H1 (cell line): ENCODE results near the gene DGKH. TPM values are rescaled to one million over a fixed set of nuclear protein-coding genes. Genes with fewer than 3 reads are reported as not detected.
A peak's percentile ranks its signal among the peaks of the same experiment; 100 is the strongest.

ENCODE experiments used
- CTCF ChIA-PET: fragments of 300-600 bp; sonication (Branson Sonifier 250); formaldehyde crosslinking; loops from one replicate; lab custom pipeline; 2021; ENCODE audit not compliant: partially characterized antibody; lab: Charles Lee
- POLR2A ChIA-PET: fragments of 300-600 bp; sonication (Branson Sonifier 250); formaldehyde crosslinking; loops from one replicate; lab custom pipeline; 2021; ENCODE audit warnings: inconsistent platforms; ENCODE audit not compliant: partially characterized antibody; lab: Charles Lee
- DNase-seq, 2 experiments: peaks; one replicate each; pipeline versions ENCODE4 v3.0.0 to v3.0.0-alpha.2; 2010 to 2022; ENCODE audit warnings: low spot score in 2 of 2, low read depth in 1 of 2, mixed read lengths in 1 of 2
- FAIRE-seq: peaks from 2 replicates; lab custom pipeline; 2011; peaks lifted over from hg19 to GRCh38; lab: Jason Lieb, UNC
- H2AFZ ChIP-seq: 2 replicates; pipeline ENCODE4 v1.8.1; 2012; ENCODE audit warnings: low read length, inconsistent platforms
- H2AK5ac ChIP-seq: 2 replicates; pipeline ENCODE4 v1.6.1; 2013; ENCODE audit warnings: low read depth, low read length
- H2BK120ac ChIP-seq: replicated peaks from 2 replicates; pipeline ENCODE3; 2013; ENCODE audit warnings: low read depth, low read length, inconsistent platforms
- H2BK12ac ChIP-seq: 2 replicates; pipeline ENCODE4 v1.6.1; 2013; ENCODE audit warnings: low read depth, low read length
- H2BK15ac ChIP-seq: 2 replicates; pipeline ENCODE4 v1.6.1; 2013; ENCODE audit warnings: low read length
- H2BK20ac ChIP-seq: 2 replicates; pipeline ENCODE4 v1.6.1; 2013; ENCODE audit warnings: low read length
- H2BK5ac ChIP-seq: 2 replicates; pipeline ENCODE4 v1.6.1; 2013; ENCODE audit warnings: low read depth, low read length
- H3K14ac ChIP-seq: 2 replicates; pipeline ENCODE4 v1.6.1; 2013; ENCODE audit warnings: inconsistent platforms; ENCODE audit not compliant: insufficient read length
- H3K18ac ChIP-seq: 2 replicates; pipeline ENCODE4 v1.6.1; 2013; ENCODE audit warnings: low read length; ENCODE audit errors: extremely low read depth
- H3K23ac ChIP-seq: 2 replicates; pipeline ENCODE4 v1.6.1; 2013; ENCODE audit warnings: inconsistent platforms; ENCODE audit not compliant: insufficient read length
- H3K23me2 ChIP-seq: 2 replicates; pipeline ENCODE4 v1.6.1; 2013; ENCODE audit warnings: low read depth, low read length
- H3K27ac ChIP-seq: 2 replicates; pipeline ENCODE4 v1.6.1; 2011; ENCODE audit warnings: low read depth, low read length, inconsistent platforms
- H3K27me3 ChIP-seq, 4 experiments: replicated peaks in 1 of 4; 1 replicate in 1 of 4; 2 replicates in 3 of 4; pipeline versions ENCODE4 v1.6.1 to v1.8.1; 2011 to 2013; ENCODE audit warnings: low read length in 3 of 4, mild to moderate bottlenecking in 3 of 4, inconsistent platforms in 2 of 4, mixed read lengths in 2 of 4, moderate library complexity in 1 of 4; ENCODE audit not compliant: control insufficient read depth in 3 of 4, insufficient read depth in 3 of 4; ENCODE audit errors: extremely low read depth in 1 of 4
- H3K36me3 ChIP-seq, 4 experiments: 2 replicates each; pipeline versions ENCODE4 v1.6.1 to v1.8.1; 2011 to 2013; ENCODE audit warnings: mild to moderate bottlenecking in 4 of 4, low read length in 3 of 4, moderate library complexity in 2 of 4, control low read depth in 1 of 4, inconsistent platforms in 1 of 4; ENCODE audit not compliant: insufficient read depth in 4 of 4, control insufficient read depth in 2 of 4
- H3K4ac ChIP-seq: replicated peaks from 2 replicates; pipeline ENCODE3; 2013; ENCODE audit warnings: low read length, low read depth, mixed read lengths, inconsistent platforms; ENCODE audit not compliant: insufficient read length
- H3K4me1 ChIP-seq, 4 experiments: replicated peaks in 1 of 4; 1 replicate in 1 of 4; 2 replicates in 3 of 4; pipeline versions ENCODE4 v1.6.1 to v1.8.1; 2011 to 2013; ENCODE audit warnings: low read length in 3 of 4, inconsistent platforms in 2 of 4, mixed read lengths in 1 of 4; ENCODE audit not compliant: insufficient read depth in 4 of 4, control insufficient read depth in 3 of 4
- H3K4me2 ChIP-seq, 2 experiments: 2 replicates each; pipeline versions ENCODE4 v1.6.1 to v1.8.1; 2011 to 2013; ENCODE audit warnings: low read depth in 2 of 2, low read length in 2 of 2, control low read depth in 1 of 2, inconsistent platforms in 1 of 2, mild to moderate bottlenecking in 1 of 2; ENCODE audit not compliant: insufficient read depth in 1 of 2
- H3K4me3 ChIP-seq, 4 experiments: fragments of 200-600, 300-600 bp in 1 of 4; sonication (generic), shearing (Covaris generic), sonication (Bioruptor Twin) in 1 of 4; 2 replicates each; pipeline versions ENCODE4 v1.5.1 to v1.8.1; 2011 to 2016; ENCODE audit warnings: low read length in 4 of 4, low read depth in 3 of 4, control low read depth in 2 of 4, inconsistent platforms in 2 of 4, mild to moderate bottlenecking in 2 of 4, mixed read lengths in 1 of 4, moderate library complexity in 1 of 4; ENCODE audit not compliant: insufficient read depth in 2 of 4; ENCODE audit errors: extremely low read depth in 1 of 4
- H3K56ac ChIP-seq: replicated peaks from 2 replicates; pipeline ENCODE3; 2013; ENCODE audit warnings: low read depth, mild to moderate bottlenecking, mixed read lengths, low read length, inconsistent platforms; ENCODE audit not compliant: insufficient read length
- H3K79me1 ChIP-seq: 2 replicates; pipeline ENCODE4 v1.6.1; 2013; ENCODE audit warnings: low read depth, low read length, control low read depth
- H3K79me2 ChIP-seq, 2 experiments: 2 replicates each; pipeline versions ENCODE4 v1.6.1 to v1.8.1; 2012 to 2013; ENCODE audit warnings: low read length in 2 of 2, mild to moderate bottlenecking in 2 of 2, inconsistent platforms in 1 of 2; ENCODE audit not compliant: insufficient read depth in 2 of 2, control insufficient read depth in 1 of 2
- H3K9ac ChIP-seq, 4 experiments: replicated peaks in 1 of 4; 1 replicate in 1 of 4; 2 replicates in 3 of 4; pipeline versions ENCODE4 v1.6.1 to v1.8.1; 2011 to 2013; ENCODE audit warnings: low read depth in 3 of 4, low read length in 3 of 4, control low read depth in 2 of 4, mild to moderate bottlenecking in 2 of 4, moderate library complexity in 2 of 4, inconsistent platforms in 1 of 4; ENCODE audit errors: extremely low read depth in 1 of 4
- H3K9me3 ChIP-seq, 2 experiments: 2 replicates each; pipeline versions ENCODE4 v1.6.1 to v1.8.1; 2012 to 2013; ENCODE audit warnings: mild to moderate bottlenecking in 2 of 2, moderate library complexity in 2 of 2, control low read depth in 1 of 2, inconsistent platforms in 1 of 2, low read depth in 1 of 2, low read length in 1 of 2, mixed read lengths in 1 of 2; ENCODE audit not compliant: insufficient read depth in 2 of 2
- H4K20me1 ChIP-seq, 2 experiments: replicated peaks in 1 of 2; 2 replicates each; pipeline versions ENCODE3 to v1.8.1; 2011 to 2013; ENCODE audit warnings: inconsistent platforms in 2 of 2, low read length in 2 of 2, mild to moderate bottlenecking in 1 of 2; ENCODE audit not compliant: insufficient read depth in 2 of 2, control insufficient read depth in 1 of 2
- H4K5ac ChIP-seq: 2 replicates; pipeline ENCODE4 v1.6.1; 2013; ENCODE audit warnings: low read length, low read depth, mixed read lengths, inconsistent platforms; ENCODE audit not compliant: insufficient read length
- H4K8ac ChIP-seq: 2 replicates; pipeline ENCODE4 v1.8.0; 2013; ENCODE audit warnings: mild to moderate bottlenecking, moderate library complexity, low read length, inconsistent platforms; ENCODE audit not compliant: insufficient read depth; ENCODE audit errors: extremely low read depth
- H4K91ac ChIP-seq: replicated peaks from 2 replicates; pipeline ENCODE3; 2013; ENCODE audit warnings: low read length, mixed read lengths, inconsistent platforms; ENCODE audit not compliant: insufficient read length
- EZH2 ChIP-seq: fragments of 200-600 bp; sonication (generic); IDR thresholded peaks from 2 replicates; pipeline ENCODE4 v1.7.1; 2012; ENCODE audit warnings: low read depth, mild to moderate bottlenecking, moderate library complexity, low read length, inconsistent platforms; ENCODE audit not compliant: severe bottlenecking
- POLR2A ChIP-seq, 2 experiments: IDR thresholded peaks; 1 replicate in 1 of 2; 2 replicates in 1 of 2; pipeline ENCODE4 v1.6.1; 2011; ENCODE audit warnings: low read depth in 2 of 2, low read length in 2 of 2, mild to moderate bottlenecking in 2 of 2; ENCODE audit errors: control extremely low read depth in 1 of 2
- TAF7 ChIP-seq: optimal IDR thresholded peaks from 2 replicates; pipeline ENCODE3; 2011; ENCODE audit warnings: low read depth, mild to moderate bottlenecking, inconsistent platforms, low read length, moderate library complexity, borderline replicate concordance
- TBP ChIP-seq: IDR thresholded peaks from 2 replicates; pipeline ENCODE4 v1.6.1; 2011; ENCODE audit warnings: low read depth, low read length, improper control_type of control experiment
- YY1 ChIP-seq: IDR thresholded peaks from 2 replicates; pipeline ENCODE4 v1.6.1; 2011; ENCODE audit warnings: low read depth, mild to moderate bottlenecking, low read length
- WGBS, 2 experiments: shearing (Covaris generic) in 1 of 2; methylation state at CpG; one replicate each; pipeline versions ENCODE4 v1.1.6 to v1.1.7; 2013 to 2015; ENCODE audit warnings: low lambda C conversion rate in 2 of 2, mixed read lengths in 2 of 2, inconsistent platforms in 1 of 2, low coverage in 1 of 2, missing lambda C conversion rate in 1 of 2; ENCODE audit not compliant: insufficient replicate concordance in 2 of 2, insufficient coverage in 1 of 2, insufficient read length in 1 of 2; ENCODE audit errors: extremely low coverage in 1 of 2, missing lambda C conversion rate in 1 of 2; 5-methylcytosine and 5-hydroxymethylcytosine counted together
- polyA plus RNA-seq, 7 experiments: library from polyadenylated mRNA; depleted of rRNA in 3 of 7; stranded (reverse) in 5 of 7; unstranded in 2 of 7; fragments of >200 nt in 5 of 7; fragments of 200-250 nt in 2 of 7; gene quantifications; 1 replicate in 5 of 7; 2 replicates in 1 of 7; 4 replicates in 1 of 7; pipeline versions ENCODE4 v1.2.1 to v1.2.3, GENCODE V29; 2011 to 2013; ENCODE audit warnings: missing spikeins in 2 of 7, mixed read lengths in 2 of 7
- total RNA-seq: library from RNA; stranded (reverse); fragmentation: NEBNext Ultra II Directional; extraction: Animal tissue kit (Norgen Biotek cat#: 25700); gene quantifications from 2 replicates; pipeline ENCODE4 v1.2.1, GENCODE V29; 2021
- TF ChIP-seq, protein P1 (sequence below): IDR thresholded peaks from 2 replicates; pipeline ENCODE4 v1.6.1; 2011; ENCODE audit warnings: low read depth, mild to moderate bottlenecking, low read length; ENCODE audit not compliant: insufficient read depth
- TF ChIP-seq, protein P2 (sequence below), 3 experiments: IDR thresholded peaks; 1 replicate in 2 of 3; 2 replicates in 1 of 3; pipeline versions ENCODE4 v1.5.1 to v1.6.1; 2011; ENCODE audit warnings: low read length in 3 of 3, mild to moderate bottlenecking in 3 of 3, inconsistent platforms in 2 of 3, low read depth in 1 of 3, moderate library complexity in 1 of 3; ENCODE audit not compliant: insufficient read depth in 1 of 3; ENCODE audit errors: control extremely low read depth in 1 of 3
- TF ChIP-seq, protein P3 (sequence below): IDR thresholded peaks from 2 replicates; pipeline ENCODE4 v1.6.1; 2011; ENCODE audit warnings: low read length, improper control_type of control experiment

The DGKH gene
- total and polyA plus RNA-seq, 2 of the 8 experiments (the other 6 are each of a cell fraction or from before 2014, with no cell fraction given), result 2.1 to 7.9 TPM

DNA sequence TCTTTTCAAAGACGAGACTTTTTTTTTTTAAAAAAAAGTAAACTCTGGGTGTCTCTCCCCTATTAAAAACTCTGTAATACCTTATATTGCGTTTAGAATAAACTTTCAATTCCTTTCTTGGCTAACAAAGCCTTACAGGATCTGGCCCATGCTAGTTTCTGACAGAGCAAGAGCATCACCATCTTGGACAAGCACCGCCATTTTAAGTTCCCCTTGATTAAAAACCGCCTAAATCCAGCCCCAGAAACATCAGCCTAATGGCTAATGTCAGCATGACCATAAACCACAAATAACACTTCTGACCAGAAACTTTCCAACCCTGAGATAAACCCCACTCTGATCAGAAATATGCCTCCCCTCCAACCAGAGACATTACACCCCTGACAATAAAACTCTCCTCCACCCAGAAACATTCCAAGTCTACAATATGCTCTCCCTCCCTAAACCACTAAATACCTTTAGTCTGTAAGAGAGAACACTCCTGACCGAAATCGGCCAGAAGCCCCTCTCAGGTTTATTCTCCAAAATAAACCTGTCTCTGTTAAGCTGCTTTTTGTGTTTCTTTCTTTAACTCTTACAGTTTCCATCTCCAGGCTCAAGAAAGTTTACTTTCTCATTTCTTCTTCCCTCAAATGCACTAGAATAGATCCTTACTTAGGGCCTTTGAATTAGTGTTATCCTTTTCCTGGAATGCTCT lies 221.9 kb downstream of the DGKH start:
- Histone ChIP-seq H3K4ac (no peak overlapping the region), H2AFZ (no peak overlapping the region), H3K23me2 (peaks cover 3% of the 10 kb centered on the region; the same call in 1 of the 2 replicates), H4K8ac (no peak overlapping the region), H3K79me1 (peaks cover 1% of the 10 kb centered on the region; the same call in 1 of the 2 replicates), H3K4me2 (peak overlapping the region in 1 of 2 experiments; percentile 38; a peak in 1 of 4 replicates), H3K23ac (no peak overlapping the region), H2BK120ac (no peak overlapping the region), H3K18ac (no peak overlapping the region), H3K79me2 (peaks cover 0 to 31% of the 10 kb centered on the region in 2 experiments; a peak in 2 of 4 replicates), H4K91ac (no peak overlapping the region), H2AK5ac (no peak overlapping the region), H2BK15ac (no peak overlapping the region), H3K27me3 (no peaks in the 10 kb centered on the region), H3K56ac (no peak overlapping the region), H3K27ac (no peak overlapping the region), H2BK5ac (no peak overlapping the region), H2BK20ac (no peak overlapping the region), H3K36me3 (no peaks in the 10 kb centered on the region), H3K4me3 (peak overlapping the region in 1 of 4 experiments; percentile 75; a peak in 2 of 8 replicates), H3K9ac (no peak overlapping the region), H4K5ac (no peak overlapping the region), H2BK12ac (no peak overlapping the region), H3K9me3 (peaks cover 0 to 8% of the 10 kb centered on the region in 2 experiments; a peak in 1 of 4 replicates), H4K20me1 (no peaks in the 10 kb centered on the region), H3K4me1 (peaks cover 0 to 4% (median 1%) of the 10 kb centered on the region in 4 experiments; a peak in 2 of 7 replicates), H3K14ac (no peak overlapping the region)
- DNase-seq, result no peak
- 92% methylated on average over 6 of the region's 6 CpGs; no CpG with 5 or more reads in 1 of the 2 experiments for WGBS, 2 experiments
- ChIA-PET CTCF (no interaction called here), POLR2A (interaction anchor here (0.6 kb wide), 1 partner anchor 45 kb away, joined by 3 read pairs; no protein-coding TSS in a partner anchor)
- no peak for FAIRE-seq
- TF ChIP-seq, protein P1, sequence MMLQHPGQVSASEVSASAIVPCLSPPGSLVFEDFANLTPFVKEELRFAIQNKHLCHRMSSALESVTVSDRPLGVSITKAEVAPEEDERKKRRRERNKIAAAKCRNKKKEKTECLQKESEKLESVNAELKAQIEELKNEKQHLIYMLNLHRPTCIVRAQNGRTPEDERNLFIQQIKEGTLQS, result no peak
- no peak for TF ChIP-seq POLR2A (IDR thresholded peaks at IDR 0.05; ENCODE audit: control extremely low read depth in 1 of 2, low read depth in 2 of 2, low read length in 2 of 2)
- TF ChIP-seq EZH2, result no peak
- TF ChIP-seq, protein P2, sequence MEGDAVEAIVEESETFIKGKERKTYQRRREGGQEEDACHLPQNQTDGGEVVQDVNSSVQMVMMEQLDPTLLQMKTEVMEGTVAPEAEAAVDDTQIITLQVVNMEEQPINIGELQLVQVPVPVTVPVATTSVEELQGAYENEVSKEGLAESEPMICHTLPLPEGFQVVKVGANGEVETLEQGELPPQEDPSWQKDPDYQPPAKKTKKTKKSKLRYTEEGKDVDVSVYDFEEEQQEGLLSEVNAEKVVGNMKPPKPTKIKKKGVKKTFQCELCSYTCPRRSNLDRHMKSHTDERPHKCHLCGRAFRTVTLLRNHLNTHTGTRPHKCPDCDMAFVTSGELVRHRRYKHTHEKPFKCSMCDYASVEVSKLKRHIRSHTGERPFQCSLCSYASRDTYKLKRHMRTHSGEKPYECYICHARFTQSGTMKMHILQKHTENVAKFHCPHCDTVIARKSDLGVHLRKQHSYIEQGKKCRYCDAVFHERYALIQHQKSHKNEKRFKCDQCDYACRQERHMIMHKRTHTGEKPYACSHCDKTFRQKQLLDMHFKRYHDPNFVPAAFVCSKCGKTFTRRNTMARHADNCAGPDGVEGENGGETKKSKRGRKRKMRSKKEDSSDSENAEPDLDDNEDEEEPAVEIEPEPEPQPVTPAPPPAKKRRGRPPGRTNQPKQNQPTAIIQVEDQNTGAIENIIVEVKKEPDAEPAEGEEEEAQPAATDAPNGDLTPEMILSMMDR (IDR thresholded peaks at IDR 0.05; ENCODE audit: control extremely low read depth in 1 of 3, insufficient read depth in 1 of 3, low read depth in 1 of 3, low read length in 3 of 3), result no peak
- no peak for TF ChIP-seq TBP
- no peak for TF ChIP-seq YY1
- TF ChIP-seq, protein P3, sequence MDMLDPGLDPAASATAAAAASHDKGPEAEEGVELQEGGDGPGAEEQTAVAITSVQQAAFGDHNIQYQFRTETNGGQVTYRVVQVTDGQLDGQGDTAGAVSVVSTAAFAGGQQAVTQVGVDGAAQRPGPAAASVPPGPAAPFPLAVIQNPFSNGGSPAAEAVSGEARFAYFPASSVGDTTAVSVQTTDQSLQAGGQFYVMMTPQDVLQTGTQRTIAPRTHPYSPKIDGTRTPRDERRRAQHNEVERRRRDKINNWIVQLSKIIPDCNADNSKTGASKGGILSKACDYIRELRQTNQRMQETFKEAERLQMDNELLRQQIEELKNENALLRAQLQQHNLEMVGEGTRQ, result no peak
- no peak for TF ChIP-seq TAF7
